ENCODE data around the gene PODXL.
"Not testable (repeated sequence)": the region's sequence is repeated elsewhere in the genome, so short reads cannot be mapped to it uniquely, and the experiment has no call there.

The PODXL gene

DNA sequence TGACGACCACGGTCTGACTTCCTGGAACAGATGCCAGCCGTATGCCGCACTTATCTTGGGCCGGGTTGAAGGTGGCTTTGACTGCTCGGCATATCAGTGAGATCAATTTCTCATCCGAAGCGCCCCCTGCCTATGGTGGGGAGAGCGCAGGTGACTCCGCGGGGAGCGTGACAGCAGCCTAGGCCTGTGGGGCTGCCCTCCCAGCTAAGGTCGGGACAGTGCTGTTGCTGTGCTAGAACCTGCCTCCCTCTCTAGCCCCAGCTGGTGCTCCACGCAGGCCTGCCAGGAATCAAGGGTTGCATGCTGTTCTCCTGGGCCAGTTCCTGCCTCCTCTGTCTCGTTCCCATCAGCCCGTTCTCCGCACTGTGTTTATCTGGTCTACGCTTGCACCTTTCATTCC is 49.8 kb downstream of the PODXL start:
- no peak for TF ChIP-seq EZH2 (IDR thresholded peaks at IDR 0.05; ENCODE audit: borderline replicate concordance, low read length)
- TF ChIP-seq, protein P1, sequence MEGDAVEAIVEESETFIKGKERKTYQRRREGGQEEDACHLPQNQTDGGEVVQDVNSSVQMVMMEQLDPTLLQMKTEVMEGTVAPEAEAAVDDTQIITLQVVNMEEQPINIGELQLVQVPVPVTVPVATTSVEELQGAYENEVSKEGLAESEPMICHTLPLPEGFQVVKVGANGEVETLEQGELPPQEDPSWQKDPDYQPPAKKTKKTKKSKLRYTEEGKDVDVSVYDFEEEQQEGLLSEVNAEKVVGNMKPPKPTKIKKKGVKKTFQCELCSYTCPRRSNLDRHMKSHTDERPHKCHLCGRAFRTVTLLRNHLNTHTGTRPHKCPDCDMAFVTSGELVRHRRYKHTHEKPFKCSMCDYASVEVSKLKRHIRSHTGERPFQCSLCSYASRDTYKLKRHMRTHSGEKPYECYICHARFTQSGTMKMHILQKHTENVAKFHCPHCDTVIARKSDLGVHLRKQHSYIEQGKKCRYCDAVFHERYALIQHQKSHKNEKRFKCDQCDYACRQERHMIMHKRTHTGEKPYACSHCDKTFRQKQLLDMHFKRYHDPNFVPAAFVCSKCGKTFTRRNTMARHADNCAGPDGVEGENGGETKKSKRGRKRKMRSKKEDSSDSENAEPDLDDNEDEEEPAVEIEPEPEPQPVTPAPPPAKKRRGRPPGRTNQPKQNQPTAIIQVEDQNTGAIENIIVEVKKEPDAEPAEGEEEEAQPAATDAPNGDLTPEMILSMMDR (IDR thresholded peaks at IDR 0.05; ENCODE audit: low read length) = no peak; the same call in 1 of the 2 replicates
- Histone ChIP-seq H3K27ac (ENCODE audit: low read depth, low read length, poor library complexity, severe bottlenecking) (no peak overlapping the region), H3K9ac (ENCODE audit: low read length) (no peak overlapping the region), H3F3A (ENCODE audit: insufficient read depth, low read length) (no peaks in the 10 kb centered on the region; the same call in 1 of the 2 replicates), H3K4me3 (ENCODE audit: low read depth, low read length, poor library complexity, severe bottlenecking) (no peak overlapping the region), H3K4me2 (ENCODE audit: low read length) (no peak overlapping the region), H3K9me2 (ENCODE audit: low read depth, low read length) (no peaks in the 10 kb centered on the region), H2AFZ (ENCODE audit: low read length) (no peak overlapping the region), H4K20me1 (ENCODE audit: insufficient read depth, low read length) (no peaks in the 10 kb centered on the region), H3K27me3 (ENCODE audit: insufficient read depth, low read length) (no peaks in the 10 kb centered on the region), H3K36me3 (ENCODE audit: insufficient read depth, low read length) (no peaks in the 10 kb centered on the region), H3K4me1 (ENCODE audit: insufficient read depth, low read length, severe bottlenecking) (no peaks in the 10 kb centered on the region), H3K9me3 (ENCODE audit: low read length) (no peaks in the 10 kb centered on the region), H3K79me2 (ENCODE audit: insufficient read depth, low read length) (no peaks in the 10 kb centered on the region)

DNA sequence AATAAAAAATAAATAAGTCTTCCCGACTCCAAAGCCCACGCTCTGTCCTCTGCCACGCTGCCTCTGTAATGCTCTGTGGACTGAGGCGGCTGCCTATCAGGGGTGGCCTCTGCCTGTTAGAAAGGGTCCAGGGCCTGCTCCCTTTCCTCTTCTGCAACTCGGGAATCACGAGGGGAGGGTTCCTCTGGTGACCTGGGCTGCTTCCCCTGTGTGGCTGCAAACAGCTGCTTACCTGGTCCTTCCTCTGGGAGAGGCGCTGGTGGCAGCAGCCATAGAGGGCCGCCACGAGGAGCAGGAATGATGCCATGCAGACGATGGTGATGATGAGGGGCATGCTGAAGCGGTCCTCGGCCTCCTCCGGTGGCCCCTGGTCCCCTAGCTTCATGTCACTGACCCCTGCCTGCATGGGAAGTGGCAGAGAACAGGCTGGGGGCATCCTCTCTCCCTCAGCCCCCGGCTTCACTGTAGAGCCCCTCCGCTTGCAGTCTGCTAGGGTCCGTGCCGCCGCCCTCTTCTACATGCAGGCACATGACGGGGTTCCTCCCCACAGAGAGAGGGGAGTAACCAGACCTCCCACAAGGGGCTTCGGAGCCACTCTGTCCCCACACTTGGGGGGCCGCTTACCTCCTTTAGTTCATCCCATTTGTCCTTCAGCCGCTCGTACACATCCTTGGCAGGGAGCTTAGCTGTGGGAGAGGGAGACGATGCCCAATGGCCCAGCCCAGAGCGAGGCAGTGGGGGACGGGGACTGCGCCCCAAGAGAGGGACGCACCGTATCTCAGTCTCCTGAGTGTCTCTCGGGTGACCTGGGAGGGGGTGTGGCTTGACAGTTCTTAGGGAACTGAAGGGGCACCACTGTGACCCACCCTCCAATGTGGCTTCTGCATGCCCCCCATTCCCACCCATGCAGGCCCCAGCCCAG is 50.5 kb downstream of the PODXL start:
- TF ChIP-seq, protein P1 (IDR thresholded peaks at IDR 0.05; ENCODE audit: low read length) = no peak
- no peak for TF ChIP-seq EZH2 (IDR thresholded peaks at IDR 0.05; ENCODE audit: borderline replicate concordance, low read length)
- Histone ChIP-seq H4K20me1 (ENCODE audit: insufficient read depth, low read length) (no peaks in the 10 kb centered on the region), H2AFZ (ENCODE audit: low read length) (no peak overlapping the region), H3K4me1 (ENCODE audit: insufficient read depth, low read length, severe bottlenecking) (no peaks in the 10 kb centered on the region), H3F3A (ENCODE audit: insufficient read depth, low read length) (no peaks in the 10 kb centered on the region; the same call in 1 of the 2 replicates), H3K36me3 (ENCODE audit: insufficient read depth, low read length) (no peaks in the 10 kb centered on the region), H3K27ac (ENCODE audit: low read depth, low read length, poor library complexity, severe bottlenecking) (no peak overlapping the region), H3K9me2 (ENCODE audit: low read depth, low read length) (no peaks in the 10 kb centered on the region), H3K27me3 (ENCODE audit: insufficient read depth, low read length) (no peaks in the 10 kb centered on the region), H3K4me2 (ENCODE audit: low read length) (no peak overlapping the region), H3K79me2 (ENCODE audit: insufficient read depth, low read length) (no peaks in the 10 kb centered on the region), H3K9ac (ENCODE audit: low read length) (no peak overlapping the region), H3K4me3 (ENCODE audit: low read depth, low read length, poor library complexity, severe bottlenecking) (no peak overlapping the region), H3K9me3 (ENCODE audit: low read length) (no peaks in the 10 kb centered on the region)

DNA sequence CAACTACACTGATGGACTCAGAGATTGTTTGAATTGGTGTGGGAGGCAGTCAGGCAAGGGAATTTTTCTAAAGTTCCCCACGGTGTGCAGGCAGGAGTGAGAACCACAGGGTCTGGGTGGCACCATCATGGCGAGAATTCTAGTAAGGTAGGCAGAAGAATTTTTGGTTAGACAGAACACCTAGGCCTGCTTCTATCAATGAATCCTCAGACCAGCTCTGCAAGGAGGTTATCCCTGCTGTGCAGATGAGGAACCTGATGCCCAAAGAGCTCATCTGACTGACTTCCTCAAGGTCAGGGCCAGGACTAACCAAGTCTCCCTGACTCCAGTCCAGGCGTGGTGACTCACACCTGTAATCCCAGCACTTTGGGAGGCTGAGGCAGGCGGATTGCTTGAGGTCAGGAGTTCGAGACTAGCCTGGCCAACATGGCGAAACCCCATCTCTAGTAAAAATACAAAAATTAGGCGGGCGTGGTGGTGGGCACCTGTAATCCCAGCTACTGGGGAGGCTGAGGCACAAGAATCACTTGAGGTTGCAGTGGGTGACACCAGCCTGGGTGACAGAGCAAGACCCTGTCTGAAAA is 51.3 kb downstream of the PODXL start:
- not testable (repeated sequence) for H3K27ac ChIP-seq (ENCODE audit: low read depth, low read length, poor library complexity, severe bottlenecking); H3K79me2 ChIP-seq (ENCODE audit: insufficient read depth, low read length); H3K9me2 ChIP-seq (ENCODE audit: low read depth, low read length); H3K4me1 ChIP-seq (ENCODE audit: insufficient read depth, low read length, severe bottlenecking); H3K4me3 ChIP-seq (ENCODE audit: low read depth, low read length, poor library complexity, severe bottlenecking); H3F3A ChIP-seq (ENCODE audit: insufficient read depth, low read length); H3K4me2 ChIP-seq (ENCODE audit: low read length); H2AFZ ChIP-seq (ENCODE audit: low read length); H3K36me3 ChIP-seq (ENCODE audit: insufficient read depth, low read length); H3K27me3 ChIP-seq (ENCODE audit: insufficient read depth, low read length); H4K20me1 ChIP-seq (ENCODE audit: insufficient read depth, low read length); H3K9ac ChIP-seq (ENCODE audit: low read length); H3K9me3 ChIP-seq (ENCODE audit: low read length)
